Breast epithelium (tissue), 3 donors: Measurements from ENCODE around the gene SCN4B.

Experiments
- POLR2A ChIP-seq: fragments of 450-650 bp; IDR thresholded peaks from one replicate; pipeline ENCODE4 v1.6.1; 2016; ENCODE audit warnings: antibody characterized with exemption, mild to moderate bottlenecking, moderate library complexity
- TF ChIP-seq, protein P1 (sequence below), 3 donors: fragments of 450-650 bp; IDR thresholded peaks; one replicate each; pipeline ENCODE4 v1.5.1; 2016 to 2017; ENCODE audit warnings: antibody characterized with exemption in 3 of 3, mild to moderate bottlenecking in 3 of 3, moderate library complexity in 3 of 3

DNA sequence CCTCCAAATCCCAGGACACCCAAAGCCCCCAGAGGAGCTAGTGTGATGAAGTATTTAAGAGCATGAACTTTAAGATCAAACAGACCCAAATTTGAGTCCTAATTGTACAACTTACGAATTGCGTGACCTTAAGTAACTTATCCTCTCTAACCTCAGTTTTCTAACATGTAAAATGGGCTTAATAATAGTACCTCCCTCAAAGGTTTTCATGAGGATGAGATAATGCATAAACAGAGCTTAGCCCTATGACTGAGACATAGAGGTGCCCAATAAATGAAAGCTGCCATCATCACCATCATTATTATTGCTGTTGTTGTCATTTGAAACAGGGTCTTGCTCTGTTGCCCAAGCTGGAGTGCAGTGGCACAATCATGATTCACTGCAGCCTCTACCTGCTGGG, 14.6 kb upstream of the SCN4B start:
- no peak for TF ChIP-seq POLR2A
- TF ChIP-seq, protein P1, sequence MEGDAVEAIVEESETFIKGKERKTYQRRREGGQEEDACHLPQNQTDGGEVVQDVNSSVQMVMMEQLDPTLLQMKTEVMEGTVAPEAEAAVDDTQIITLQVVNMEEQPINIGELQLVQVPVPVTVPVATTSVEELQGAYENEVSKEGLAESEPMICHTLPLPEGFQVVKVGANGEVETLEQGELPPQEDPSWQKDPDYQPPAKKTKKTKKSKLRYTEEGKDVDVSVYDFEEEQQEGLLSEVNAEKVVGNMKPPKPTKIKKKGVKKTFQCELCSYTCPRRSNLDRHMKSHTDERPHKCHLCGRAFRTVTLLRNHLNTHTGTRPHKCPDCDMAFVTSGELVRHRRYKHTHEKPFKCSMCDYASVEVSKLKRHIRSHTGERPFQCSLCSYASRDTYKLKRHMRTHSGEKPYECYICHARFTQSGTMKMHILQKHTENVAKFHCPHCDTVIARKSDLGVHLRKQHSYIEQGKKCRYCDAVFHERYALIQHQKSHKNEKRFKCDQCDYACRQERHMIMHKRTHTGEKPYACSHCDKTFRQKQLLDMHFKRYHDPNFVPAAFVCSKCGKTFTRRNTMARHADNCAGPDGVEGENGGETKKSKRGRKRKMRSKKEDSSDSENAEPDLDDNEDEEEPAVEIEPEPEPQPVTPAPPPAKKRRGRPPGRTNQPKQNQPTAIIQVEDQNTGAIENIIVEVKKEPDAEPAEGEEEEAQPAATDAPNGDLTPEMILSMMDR (IDR thresholded peaks at IDR 0.05): no peak
